ENCODE results near the gene DKK3.

DKK3 gene

GRCh38 chr11:12029738-12030363, 21.4 kb upstream of the DKK3 start:
- H3K27me3 ChIP-seq (ENCODE audit: control insufficient read depth in 3 of 3, insufficient read depth in 3 of 3, low read depth in 1 of 3, low read length in 3 of 3), result no peaks in the 10 kb centered on the region
- no peak overlapping the region for H2AK5ac ChIP-seq (ENCODE audit: low read depth, low read length)
- no peak overlapping the region for H3K4ac ChIP-seq (ENCODE audit: low read length)
- no peak overlapping the region for H2BK12ac ChIP-seq (ENCODE audit: low read length)
- peak; percentile 50 for DNase-seq (ENCODE audit: low spot score)
- H3K27ac ChIP-seq (replicated peaks; ENCODE audit: low read length), result peak overlapping the region; percentile 2
- no peak overlapping the region for H3K4me3 ChIP-seq (ENCODE audit: low read length in 2 of 2)
- H3K4me2 ChIP-seq (ENCODE audit: insufficient read depth, low read length, poor library complexity, severe bottlenecking), result no peak overlapping the region
- no peak overlapping the region for H2BK15ac ChIP-seq (ENCODE audit: low read length)
- no peak overlapping the region for H2BK5ac ChIP-seq (ENCODE audit: low read length)
- H3K14ac ChIP-seq (ENCODE audit: low read length), result no peak overlapping the region
- no peaks in the 10 kb centered on the region for H3K36me3 ChIP-seq (replicated peaks in 1 of 2; ENCODE audit: control insufficient read depth in 2 of 2, insufficient read depth in 2 of 2, low read length in 2 of 2)
- no peak overlapping the region for H4K91ac ChIP-seq (ENCODE audit: low read depth, low read length, poor library complexity)
- H4K8ac ChIP-seq (ENCODE audit: low read depth, low read length), result no peak overlapping the region
- peaks cover 15 to 28% of the 10 kb centered on the region in 2 donors for H3K4me1 ChIP-seq (ENCODE audit: control insufficient read depth in 2 of 2, insufficient read depth in 1 of 2, low read depth in 1 of 2, low read length in 2 of 2)
- no peaks in the 10 kb centered on the region for H3K79me1 ChIP-seq (ENCODE audit: low read depth, low read length)
- H3K9ac ChIP-seq (ENCODE audit: low read depth, low read length, poor library complexity), result no peak overlapping the region
- no peak overlapping the region for H2AFZ ChIP-seq (ENCODE audit: low read length)
- H3K23ac ChIP-seq (ENCODE audit: low read depth, low read length, poor library complexity), result no peak overlapping the region
- WGBS, 2 donors (ENCODE audit: extremely low coverage in 2 of 2, insufficient read length in 2 of 2, insufficient replicate concordance in 1 of 2), result no CpG with 5 or more reads among the region's 5 CpGs
- H3K18ac ChIP-seq (ENCODE audit: low read length), result no peak overlapping the region
- no peaks in the 10 kb centered on the region for H3K9me3 ChIP-seq (replicated peaks in 1 of 2; ENCODE audit: control insufficient read depth in 2 of 2, insufficient read depth in 1 of 2, low read depth in 1 of 2, low read length in 2 of 2)
- no peak overlapping the region for H2BK120ac ChIP-seq (ENCODE audit: low read depth, low read length)

GRCh38 chr11:12029119-12029518, 20.7 kb upstream of the DKK3 start:
- Histone ChIP-seq H3K14ac (ENCODE audit: low read length) (no peak overlapping the region), H2AFZ (ENCODE audit: low read length) (no peak overlapping the region), H3K9me3 (replicated peaks in 1 of 2; ENCODE audit: control insufficient read depth in 2 of 2, insufficient read depth in 1 of 2, low read depth in 1 of 2, low read length in 2 of 2) (peaks cover 0 to 3% of the 10 kb centered on the region in 2 donors), H2BK15ac (ENCODE audit: low read length) (no peak overlapping the region), H3K18ac (ENCODE audit: low read length) (no peak overlapping the region), H4K8ac (ENCODE audit: low read depth, low read length) (no peak overlapping the region), H3K36me3 (replicated peaks in 1 of 2; ENCODE audit: control insufficient read depth in 2 of 2, insufficient read depth in 2 of 2, low read length in 2 of 2) (no peaks in the 10 kb centered on the region), H3K23ac (ENCODE audit: low read depth, low read length, poor library complexity) (no peak overlapping the region), H2BK12ac (ENCODE audit: low read length) (no peak overlapping the region), H3K9ac (ENCODE audit: low read depth, low read length, poor library complexity) (no peak overlapping the region), H3K4me1 (ENCODE audit: control insufficient read depth in 2 of 2, insufficient read depth in 1 of 2, low read depth in 1 of 2, low read length in 2 of 2) (peaks cover 15 to 28% of the 10 kb centered on the region in 2 donors), H2BK5ac (ENCODE audit: low read length) (no peak overlapping the region), H3K79me1 (ENCODE audit: low read depth, low read length) (no peaks in the 10 kb centered on the region), H3K4ac (ENCODE audit: low read length) (no peak overlapping the region), H2AK5ac (ENCODE audit: low read depth, low read length) (no peak overlapping the region), H3K27ac (replicated peaks; ENCODE audit: low read length) (no peak overlapping the region), H3K4me3 (ENCODE audit: low read length in 2 of 2) (no peak overlapping the region), H3K27me3 (ENCODE audit: control insufficient read depth in 3 of 3, insufficient read depth in 3 of 3, low read depth in 1 of 3, low read length in 3 of 3) (no peaks in the 10 kb centered on the region), H3K4me2 (ENCODE audit: insufficient read depth, low read length, poor library complexity, severe bottlenecking) (no peak overlapping the region), H2BK120ac (ENCODE audit: low read depth, low read length) (no peak overlapping the region), H4K91ac (ENCODE audit: low read depth, low read length, poor library complexity) (no peak overlapping the region)
- no CpG with 5 or more reads among the region's 2 CpGs for WGBS, 2 donors (ENCODE audit: extremely low coverage in 2 of 2, insufficient read length in 2 of 2, insufficient replicate concordance in 1 of 2)
- DNase-seq (ENCODE audit: low spot score), result no peak

- H3K36me3 ChIP-seq (replicated peaks in 1 of 2; ENCODE audit: control insufficient read depth in 2 of 2, insufficient read depth in 2 of 2, low read length in 2 of 2), result no peaks in the 10 kb centered on the region
- H2BK12ac ChIP-seq (ENCODE audit: low read length), result no peak overlapping the region
- H4K8ac ChIP-seq (ENCODE audit: low read depth, low read length), result no peak overlapping the region
- no peak overlapping the region for H3K23ac ChIP-seq (ENCODE audit: low read depth, low read length, poor library complexity)
- no peak overlapping the region for H3K4me3 ChIP-seq (ENCODE audit: low read length in 2 of 2)
- H2BK15ac ChIP-seq (ENCODE audit: low read length), result no peak overlapping the region
- no peak overlapping the region for H3K4me2 ChIP-seq (ENCODE audit: insufficient read depth, low read length, poor library complexity, severe bottlenecking)
- H2AFZ ChIP-seq (ENCODE audit: low read length), result no peak overlapping the region
- no peak overlapping the region for H3K27ac ChIP-seq (replicated peaks; ENCODE audit: low read length)
- peaks cover 15 to 28% of the 10 kb centered on the region in 2 donors for H3K4me1 ChIP-seq (ENCODE audit: control insufficient read depth in 2 of 2, insufficient read depth in 1 of 2, low read depth in 1 of 2, low read length in 2 of 2)
- no peak overlapping the region for H4K91ac ChIP-seq (ENCODE audit: low read depth, low read length, poor library complexity)
- H3K79me1 ChIP-seq (ENCODE audit: low read depth, low read length), result no peaks in the 10 kb centered on the region
- H3K14ac ChIP-seq (ENCODE audit: low read length), result no peak overlapping the region
- no peak overlapping the region for H3K18ac ChIP-seq (ENCODE audit: low read length)
- peaks cover 0 to 8% of the 10 kb centered on the region in 2 donors for H3K9me3 ChIP-seq (replicated peaks in 1 of 2; ENCODE audit: control insufficient read depth in 2 of 2, insufficient read depth in 1 of 2, low read depth in 1 of 2, low read length in 2 of 2)
- no CpG with 5 or more reads among the region's 2 CpGs for WGBS, 2 donors (ENCODE audit: extremely low coverage in 2 of 2, insufficient read length in 2 of 2, insufficient replicate concordance in 1 of 2)
- no peak overlapping the region for H3K9ac ChIP-seq (ENCODE audit: low read depth, low read length, poor library complexity)
- H2BK120ac ChIP-seq (ENCODE audit: low read depth, low read length), result no peak overlapping the region
- no peak overlapping the region for H2AK5ac ChIP-seq (ENCODE audit: low read depth, low read length)
- no peak overlapping the region for H3K4ac ChIP-seq (ENCODE audit: low read length)
- H3K27me3 ChIP-seq (ENCODE audit: control insufficient read depth in 3 of 3, insufficient read depth in 3 of 3, low read depth in 1 of 3, low read length in 3 of 3), result no peaks in the 10 kb centered on the region
- H2BK5ac ChIP-seq (ENCODE audit: low read length), result no peak overlapping the region
- no peak for DNase-seq (ENCODE audit: low spot score)
Observed at GRCh38 chr11:12028303-12028702, 19.9 kb upstream of the DKK3 start.

GRCh38 chr11:12026331-12027211, 18.1 kb upstream of the DKK3 start:
- Histone ChIP-seq H3K27ac (replicated peaks; ENCODE audit: low read length) (no peak overlapping the region), H3K4me3 (ENCODE audit: low read length in 2 of 2) (no peak overlapping the region), H3K79me1 (ENCODE audit: low read depth, low read length) (no peaks in the 10 kb centered on the region), H3K36me3 (replicated peaks in 1 of 2; ENCODE audit: control insufficient read depth in 2 of 2, insufficient read depth in 2 of 2, low read length in 2 of 2) (no peaks in the 10 kb centered on the region), H3K27me3 (ENCODE audit: control insufficient read depth in 3 of 3, insufficient read depth in 3 of 3, low read depth in 1 of 3, low read length in 3 of 3) (no peaks in the 10 kb centered on the region), H2AFZ (ENCODE audit: low read length) (no peak overlapping the region), H2AK5ac (ENCODE audit: low read depth, low read length) (no peak overlapping the region), H4K8ac (ENCODE audit: low read depth, low read length) (no peak overlapping the region), H3K23ac (ENCODE audit: low read depth, low read length, poor library complexity) (no peak overlapping the region), H2BK5ac (ENCODE audit: low read length) (no peak overlapping the region), H3K18ac (ENCODE audit: low read length) (no peak overlapping the region), H3K4ac (ENCODE audit: low read length) (no peak overlapping the region), H3K4me2 (ENCODE audit: insufficient read depth, low read length, poor library complexity, severe bottlenecking) (no peak overlapping the region), H3K9ac (ENCODE audit: low read depth, low read length, poor library complexity) (no peak overlapping the region), H2BK12ac (ENCODE audit: low read length) (no peak overlapping the region), H3K9me3 (replicated peaks in 1 of 2; ENCODE audit: control insufficient read depth in 2 of 2, insufficient read depth in 1 of 2, low read depth in 1 of 2, low read length in 2 of 2) (peaks cover 0 to 16% of the 10 kb centered on the region in 2 donors), H3K4me1 (ENCODE audit: control insufficient read depth in 2 of 2, insufficient read depth in 1 of 2, low read depth in 1 of 2, low read length in 2 of 2) (peaks cover 15 to 25% of the 10 kb centered on the region in 2 donors), H2BK120ac (ENCODE audit: low read depth, low read length) (no peak overlapping the region), H4K91ac (ENCODE audit: low read depth, low read length, poor library complexity) (no peak overlapping the region), H2BK15ac (ENCODE audit: low read length) (no peak overlapping the region), H3K14ac (ENCODE audit: low read length) (no peak overlapping the region)
- no CpG with 5 or more reads among the region's 4 CpGs for WGBS, 2 donors (ENCODE audit: extremely low coverage in 2 of 2, insufficient read length in 2 of 2, insufficient replicate concordance in 1 of 2)
- no peak for DNase-seq (ENCODE audit: low spot score)
